Measurements from ENCODE around the gene TRIM47. TPM values are rescaled to one million over a fixed set of nuclear protein-coding genes. Genes with fewer than 3 reads are reported as not detected.

Gene TRIM47
- total RNA-seq, 4 donors from 2014 or later, result 21.0 to 146 (median 40.8) TPM

DNA sequence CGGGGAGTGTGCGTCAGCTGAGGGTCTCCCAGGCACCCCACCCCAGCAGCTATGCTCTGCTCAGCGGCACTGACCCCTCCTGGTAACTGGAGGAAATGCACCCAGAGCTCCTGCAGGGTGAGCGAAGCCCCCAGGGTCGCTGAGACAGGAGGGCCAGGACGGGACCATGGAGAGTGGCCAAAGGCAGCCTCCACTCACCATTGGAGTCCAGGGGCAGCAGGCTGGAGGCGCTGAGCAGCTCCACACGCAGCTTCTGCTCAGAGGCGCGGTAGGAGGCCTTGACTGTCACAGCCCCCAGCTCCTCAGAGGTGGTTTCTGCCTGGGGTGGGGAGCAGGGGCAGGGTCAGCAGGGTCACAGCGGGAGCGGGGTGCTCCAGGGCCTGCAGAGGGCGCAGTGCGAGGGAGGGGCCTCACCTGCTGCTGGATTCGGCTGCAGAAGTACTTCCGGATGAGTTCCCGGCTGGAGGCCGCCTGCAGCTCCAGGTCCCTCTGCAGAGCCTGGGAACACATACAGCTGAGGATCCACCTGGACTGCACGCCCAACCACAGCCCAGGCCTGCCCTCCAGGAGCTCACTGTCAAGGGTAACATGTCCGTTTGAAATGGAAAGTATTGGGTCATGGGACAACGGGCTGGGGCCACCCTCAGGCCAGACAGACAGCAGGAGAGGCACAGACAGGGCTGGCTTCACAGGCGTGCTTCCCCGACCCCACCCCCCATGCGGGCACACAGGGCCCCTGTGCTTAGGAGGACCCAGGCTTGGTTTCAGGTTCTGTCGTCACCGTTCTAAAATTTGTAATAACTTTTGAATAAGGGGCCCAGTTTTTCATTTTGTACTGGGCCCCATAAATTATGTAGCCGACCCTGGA is 48.0 kb downstream of the TRIM47 start:
- no peak overlapping the region for H3K4me3 ChIP-seq
- H3K27ac ChIP-seq, result peak overlapping the region in 1 of 4 donors; percentile 23
- WGBS, 2 donors (ENCODE audit: low coverage in 1 of 2), result 80 to 92% methylated on average over 1 to 2 of the region's 27 CpGs
- peaks cover 0 to 50% of the 10 kb centered on the region in 2 donors for H3K36me3 ChIP-seq
- ATAC-seq, result no peak
- TF ChIP-seq POLR2A (IDR thresholded peaks at IDR 0.05), result no peak
- TF ChIP-seq, protein P1, sequence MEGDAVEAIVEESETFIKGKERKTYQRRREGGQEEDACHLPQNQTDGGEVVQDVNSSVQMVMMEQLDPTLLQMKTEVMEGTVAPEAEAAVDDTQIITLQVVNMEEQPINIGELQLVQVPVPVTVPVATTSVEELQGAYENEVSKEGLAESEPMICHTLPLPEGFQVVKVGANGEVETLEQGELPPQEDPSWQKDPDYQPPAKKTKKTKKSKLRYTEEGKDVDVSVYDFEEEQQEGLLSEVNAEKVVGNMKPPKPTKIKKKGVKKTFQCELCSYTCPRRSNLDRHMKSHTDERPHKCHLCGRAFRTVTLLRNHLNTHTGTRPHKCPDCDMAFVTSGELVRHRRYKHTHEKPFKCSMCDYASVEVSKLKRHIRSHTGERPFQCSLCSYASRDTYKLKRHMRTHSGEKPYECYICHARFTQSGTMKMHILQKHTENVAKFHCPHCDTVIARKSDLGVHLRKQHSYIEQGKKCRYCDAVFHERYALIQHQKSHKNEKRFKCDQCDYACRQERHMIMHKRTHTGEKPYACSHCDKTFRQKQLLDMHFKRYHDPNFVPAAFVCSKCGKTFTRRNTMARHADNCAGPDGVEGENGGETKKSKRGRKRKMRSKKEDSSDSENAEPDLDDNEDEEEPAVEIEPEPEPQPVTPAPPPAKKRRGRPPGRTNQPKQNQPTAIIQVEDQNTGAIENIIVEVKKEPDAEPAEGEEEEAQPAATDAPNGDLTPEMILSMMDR (IDR thresholded peaks at IDR 0.05), result peak in 3 of 4 experiments; percentile 15 to 49 (median 16)
- no peak for TF ChIP-seq EP300 (IDR thresholded peaks at IDR 0.05)
- H3K27me3 ChIP-seq, result no peaks in the 10 kb centered on the region
- H3K9me3 ChIP-seq, result no peaks in the 10 kb centered on the region
- peaks cover 0 to 52% (median 15%) of the 10 kb centered on the region in 3 donors for H3K4me1 ChIP-seq

DNA sequence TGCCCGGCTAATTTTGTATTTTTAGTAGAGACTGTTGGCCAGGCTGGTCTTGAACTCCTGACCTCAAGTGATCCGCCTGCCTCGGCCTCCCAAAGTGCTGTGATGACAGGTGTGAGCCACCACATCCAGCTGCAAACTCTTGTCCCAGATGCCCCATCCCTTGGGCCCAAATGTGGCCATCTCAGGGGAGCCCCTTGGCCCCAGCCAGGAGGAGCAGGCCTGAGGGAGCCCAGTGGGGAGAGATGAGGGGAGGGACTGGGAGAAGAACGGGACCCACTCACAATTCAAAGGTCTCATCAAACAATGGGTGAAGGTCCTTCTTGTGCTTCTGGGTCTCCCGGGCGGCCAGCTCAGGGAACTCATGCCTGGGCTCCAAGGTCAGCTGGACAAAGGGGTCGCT is 48.6 kb downstream of the TRIM47 start:
- WGBS, 2 donors (ENCODE audit: low coverage in 1 of 2), result no CpG with 5 or more reads among the region's 7 CpGs
- Histone ChIP-seq H3K27ac (no peak overlapping the region), H3K9me3 (no peaks in the 10 kb centered on the region), H3K4me3 (no peak overlapping the region), H3K36me3 (peaks cover 0 to 51% of the 10 kb centered on the region in 2 donors), H3K27me3 (no peaks in the 10 kb centered on the region), H3K4me1 (peaks cover 0 to 52% (median 15%) of the 10 kb centered on the region in 3 donors)
- ATAC-seq, result no peak
- no peak for TF ChIP-seq POLR2AphosphoS5 (IDR thresholded peaks at IDR 0.05)
- TF ChIP-seq, protein P1 (IDR thresholded peaks at IDR 0.05), result no peak
- no peak for TF ChIP-seq POLR2A (IDR thresholded peaks at IDR 0.05)
- no peak for TF ChIP-seq EP300 (IDR thresholded peaks at IDR 0.05)

DNA sequence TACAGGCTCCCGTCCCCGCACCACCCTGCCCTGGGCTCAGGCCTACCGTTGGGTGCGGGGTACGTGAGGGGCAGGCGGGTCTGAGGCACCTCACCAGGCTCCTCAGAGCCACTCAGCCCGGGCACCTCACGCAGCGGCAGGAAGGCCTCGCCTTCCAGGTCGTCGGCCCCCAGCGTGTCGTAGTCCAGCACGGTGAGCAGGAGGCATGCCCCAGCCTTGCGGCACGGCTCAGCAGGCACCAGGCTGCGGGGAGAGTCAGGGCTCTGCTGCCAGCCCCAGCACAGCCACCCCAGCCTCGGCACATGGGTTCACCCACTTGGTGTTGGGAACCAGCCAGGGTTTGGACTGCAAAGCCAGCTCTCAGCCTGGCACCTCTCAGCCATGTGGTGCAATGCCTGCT is 49.6 kb downstream of the TRIM47 start:
- Histone ChIP-seq H3K27me3 (no peaks in the 10 kb centered on the region), H3K36me3 (peaks cover 0 to 51% of the 10 kb centered on the region in 2 donors), H3K9me3 (no peaks in the 10 kb centered on the region), H3K4me3 (no peak overlapping the region), H3K4me1 (peaks cover 0 to 56% (median 15%) of the 10 kb centered on the region in 3 donors), H3K27ac (peak overlapping the region in 2 of 4 donors; percentile 84 to 85)
- no CpG with 5 or more reads among the region's 19 CpGs for WGBS, 2 donors (ENCODE audit: low coverage in 1 of 2)
- TF ChIP-seq POLR2A (IDR thresholded peaks at IDR 0.05), result no peak
- no peak for TF ChIP-seq EP300 (IDR thresholded peaks at IDR 0.05)
- no peak for ATAC-seq

DNA sequence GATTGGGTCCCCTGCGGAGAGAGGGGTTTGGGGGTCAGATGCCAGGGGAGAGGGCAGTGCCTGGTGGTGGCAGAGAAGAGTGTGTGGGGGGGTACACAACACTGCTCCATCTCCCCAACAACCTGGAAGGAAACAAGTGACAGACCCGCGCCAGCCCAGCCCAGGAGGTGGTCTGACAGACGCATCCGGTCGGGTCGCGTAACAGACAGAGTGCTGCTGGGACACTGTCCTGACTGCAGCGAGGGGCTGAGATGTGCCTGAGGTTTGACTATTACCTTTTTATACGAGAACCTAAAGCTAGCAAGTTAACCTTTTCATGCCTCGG is 50.3 kb downstream of the TRIM47 start:
- H3K27me3 ChIP-seq, result no peaks in the 10 kb centered on the region
- no peak for TF ChIP-seq POLR2A (IDR thresholded peaks at IDR 0.05)
- TF ChIP-seq, protein P1 (IDR thresholded peaks at IDR 0.05), result no peak
- TF ChIP-seq POLR2AphosphoS5 (IDR thresholded peaks at IDR 0.05), result no peak
- no peak for TF ChIP-seq EP300 (IDR thresholded peaks at IDR 0.05)
- WGBS, 2 donors (ENCODE audit: low coverage in 1 of 2), result 36 to 67% methylated on average over 3 to 9 of the region's 11 CpGs
- H3K36me3 ChIP-seq, result peaks cover 0 to 57% of the 10 kb centered on the region in 2 donors
- H3K27ac ChIP-seq, result peak overlapping the region in 3 of 4 donors; percentile 78 to 85 (median 84)
- peaks cover 0 to 56% (median 15%) of the 10 kb centered on the region in 3 donors for H3K4me1 ChIP-seq
- peak overlapping the region in 1 of 2 donors; percentile 48 for H3K4me3 ChIP-seq
- ATAC-seq, result no peak
- no peaks in the 10 kb centered on the region for H3K9me3 ChIP-seq

DNA sequence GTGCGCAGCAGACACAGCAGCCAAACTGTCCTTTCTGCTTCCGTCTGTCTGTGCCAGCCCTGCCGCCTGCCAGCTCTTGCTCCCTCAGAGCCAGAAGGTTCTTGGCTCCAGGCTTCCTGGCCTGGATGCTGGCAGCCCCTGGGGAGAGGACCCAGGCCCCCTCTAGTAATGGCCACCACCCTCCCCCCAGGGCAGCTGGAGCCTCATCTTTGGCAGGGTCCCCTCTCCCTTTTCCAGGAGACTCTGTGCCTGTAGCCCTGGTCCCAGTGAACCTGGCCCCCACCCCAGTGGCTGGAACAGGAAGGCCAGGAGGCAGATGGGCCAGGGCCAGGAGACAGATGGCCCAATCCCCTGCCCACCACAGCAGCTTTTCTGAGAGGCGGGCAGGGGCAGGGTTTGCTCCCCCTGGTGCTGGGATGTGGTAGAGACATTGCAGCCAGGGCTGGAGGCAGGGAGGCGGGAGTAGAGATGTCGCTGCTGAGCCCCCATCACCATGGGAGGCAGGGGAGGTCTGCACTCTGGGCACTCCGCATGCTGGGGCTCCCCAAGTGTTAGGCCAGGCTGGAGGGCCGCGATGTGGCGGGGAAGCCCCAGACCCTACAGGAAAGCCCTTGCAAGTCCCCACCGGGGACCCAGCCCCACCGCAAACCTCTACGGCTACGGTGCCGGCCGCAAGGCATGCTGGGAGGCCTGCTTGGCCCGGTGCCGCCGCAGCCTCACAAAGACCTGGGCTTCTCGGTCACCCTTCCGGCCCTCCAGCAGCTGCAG is 50.9 kb downstream of the TRIM47 start:
- TF ChIP-seq POLR2A (IDR thresholded peaks at IDR 0.05), result no peak
- TF ChIP-seq, protein P1 (IDR thresholded peaks at IDR 0.05), result peak in 3 of 4 experiments; percentile 75 to 84 (median 75)
- Histone ChIP-seq H3K27me3 (no peaks in the 10 kb centered on the region), H3K9me3 (no peaks in the 10 kb centered on the region), H3K4me3 (peak overlapping the region; percentile 18 to 48), H3K27ac (peak overlapping the region; percentile 26 to 85 (median 81)), H3K36me3 (peaks cover 0 to 62% of the 10 kb centered on the region in 2 donors), H3K4me1 (peaks cover 0 to 53% (median 15%) of the 10 kb centered on the region in 3 donors)
- ATAC-seq, result peak; percentile 81
- WGBS, 2 donors (ENCODE audit: low coverage in 1 of 2), result 39 to 50% methylated on average over 2 to 4 of the region's 21 CpGs
